GM23338 (cell line): ENCODE data around the gene OR1L4. TPM values are rescaled to one million over a fixed set of nuclear protein-coding genes. Genes with fewer than 3 reads are reported as not detected.

Experiments used
- ATAC-seq: fragments of 200-7000 bp; cut with Tn5 transposase; 3 replicates; pipeline ENCODE4 v1.9.1; 2020
- DNase-seq: peaks from one replicate; pipeline ENCODE4 v3.0.0-alpha.2; 2015; ENCODE audit warnings: low spot score
- H2AFZ ChIP-seq: fragments of 200-600 bp; sonication (generic); 2 replicates; pipeline ENCODE4 v1.8.0; 2016; ENCODE audit warnings: antibody characterized with exemption, mild to moderate bottlenecking, moderate library complexity
- H3F3A ChIP-seq: fragments of 200-600 bp; sonication (generic); replicated peaks from 2 replicates; pipeline ENCODE4 v1.8.0; 2017; ENCODE audit warnings: antibody characterized with exemption, mixed run types, low read depth
- H3K27ac ChIP-seq: fragments of 200-600 bp; sonication (generic); 2 replicates; pipeline ENCODE4 v1.6.1; 2016; ENCODE audit warnings: low read depth
- H3K27me3 ChIP-seq: fragments of 200-600 bp; sonication (generic); 2 replicates; pipeline ENCODE4 v1.8.0; 2016; ENCODE audit warnings: mild to moderate bottlenecking, mixed run types, moderate library complexity; ENCODE audit not compliant: insufficient read depth
- H3K36me3 ChIP-seq: fragments of 200-600 bp; sonication (generic); 2 replicates; pipeline ENCODE4 v1.8.0; 2016; ENCODE audit warnings: mild to moderate bottlenecking; ENCODE audit not compliant: insufficient read depth
- H3K4me1 ChIP-seq: fragments of 200-600 bp; sonication (generic); 2 replicates; pipeline ENCODE4 v1.8.0; 2016; ENCODE audit warnings: mild to moderate bottlenecking, moderate library complexity; ENCODE audit not compliant: insufficient read depth
- H3K4me2 ChIP-seq: fragments of 200-600 bp; sonication (generic); 2 replicates; pipeline ENCODE4 v1.7.1; 2017; ENCODE audit warnings: mixed run types
- H3K4me3 ChIP-seq: fragments of 200-600 bp; sonication (generic); 2 replicates; pipeline ENCODE4 v1.6.1; 2016; ENCODE audit warnings: mixed run types
- H3K79me2 ChIP-seq: fragments of 200-600 bp; sonication (generic); replicated peaks from 2 replicates; pipeline ENCODE4 v1.8.0; 2017; ENCODE audit warnings: mild to moderate bottlenecking; ENCODE audit not compliant: insufficient read depth
- H3K9me2 ChIP-seq: fragments of 200-600 bp; sonication (generic); 2 replicates; pipeline ENCODE4 v1.8.0; 2017; ENCODE audit not compliant: insufficient read depth
- H4K20me1 ChIP-seq: fragments of 200-600 bp; sonication (generic); replicated peaks from 2 replicates; pipeline ENCODE4 v1.8.0; 2017; ENCODE audit warnings: mild to moderate bottlenecking; ENCODE audit not compliant: insufficient read depth
- H3K27ac Mint-ChIP-seq: 2 replicates; pipeline ENCODE4 v1.8.0; 2020; ENCODE audit warnings: inconsistent platforms, mild to moderate bottlenecking, moderate library complexity, mixed read lengths
- H3K27me3 Mint-ChIP-seq: 3 replicates; pipeline ENCODE4 v1.8.0; 2022; ENCODE audit warnings: low read depth, mild to moderate bottlenecking, moderate library complexity, mixed read lengths, inconsistent platforms; ENCODE audit not compliant: insufficient read depth, poor library complexity
- H3K36me3 Mint-ChIP-seq: 3 replicates; pipeline ENCODE4 v1.8.0; 2021; ENCODE audit warnings: low read depth, mild to moderate bottlenecking, inconsistent platforms, moderate library complexity, mixed read lengths
- H3K4me1 Mint-ChIP-seq: 3 replicates; pipeline ENCODE4 v1.8.0; 2020; ENCODE audit warnings: mild to moderate bottlenecking, inconsistent platforms, mixed read lengths
- H3K4me3 Mint-ChIP-seq: 3 replicates; pipeline ENCODE4 v1.8.0; 2021; ENCODE audit warnings: moderate library complexity, mild to moderate bottlenecking, inconsistent platforms, mixed read lengths
- H3K9me3 Mint-ChIP-seq: 3 replicates; pipeline ENCODE4 v1.8.0; 2020; ENCODE audit warnings: moderate library complexity, mild to moderate bottlenecking, inconsistent platforms, mixed read lengths
- CREB1 ChIP-seq: fragments of 250-450 bp; sonication (Bioruptor Pico); IDR thresholded peaks from 2 replicates; pipeline ENCODE4 v1.5.0; 2020; ENCODE audit warnings: low read depth, mild to moderate bottlenecking, moderate library complexity
- CTCF ChIP-seq, 2 experiments: fragments of 200-600 bp in 1 of 2; sonication (generic) in 1 of 2; conservative IDR thresholded peaks; 2 replicates each; pipeline versions ENCODE4 v1.5.1 to v1.6.1; 2016 to 2017; ENCODE audit warnings: antibody characterized with exemption in 2 of 2, low read depth in 2 of 2, mild to moderate bottlenecking in 2 of 2, moderate library complexity in 1 of 2
- ETS1 ChIP-seq: IDR thresholded peaks from 2 replicates; pipeline ENCODE4 v1.6.1; 2016; ENCODE audit warnings: antibody characterized with exemption
- EZH2phosphoT487 ChIP-seq: fragments of 200-600 bp; sonication (generic); IDR thresholded peaks from one replicate; pipeline ENCODE4 v1.8.1; 2018; ENCODE audit warnings: antibody characterized with exemption; ENCODE audit not compliant: unreplicated experiment
- NANOG ChIP-seq: IDR thresholded peaks from 2 replicates; pipeline ENCODE4 v1.6.1; 2016; ENCODE audit warnings: antibody characterized with exemption, borderline replicate concordance
- POLR2AphosphoS5 ChIP-seq: IDR thresholded peaks from 2 replicates; pipeline ENCODE4 v1.6.1; 2016; ENCODE audit warnings: antibody characterized with exemption, low read depth
- REST ChIP-seq: IDR thresholded peaks from one replicate; pipeline ENCODE4 v1.6.1; 2018; ENCODE audit warnings: antibody characterized with exemption; ENCODE audit not compliant: unreplicated experiment
- STAT1 ChIP-seq: IDR thresholded peaks from one replicate; pipeline ENCODE4 v1.6.1; 2016; ENCODE audit warnings: antibody characterized with exemption; ENCODE audit not compliant: unreplicated experiment
- ZNF114 ChIP-seq: fragments of 250-450 bp; sonication (Bioruptor Pico); IDR thresholded peaks from 2 replicates; pipeline ENCODE4 v1.5.0; 2020; ENCODE audit warnings: mild to moderate bottlenecking, moderate library complexity
- ZNF331 ChIP-seq: fragments of 250-450 bp; sonication (Bioruptor Pico); IDR thresholded peaks from 2 replicates; pipeline ENCODE4 v1.5.0; 2020; ENCODE audit warnings: low read depth, mild to moderate bottlenecking, moderate library complexity
- ZNF462 ChIP-seq: fragments of 250-450 bp; sonication (Bioruptor Pico); IDR thresholded peaks from 2 replicates; pipeline ENCODE4 v1.5.0; 2020; ENCODE audit warnings: mild to moderate bottlenecking, moderate library complexity
- polyA plus RNA-seq: library from polyadenylated mRNA; unstranded; fragments of >200 nt; fragmentation: Nextera tagmentation; extraction: Ambion mirVana; gene quantifications from 2 replicates; pipeline ENCODE4 v1.2.1, GENCODE V29; 2016
- total RNA-seq: library from RNA; depleted of rRNA; stranded (reverse); fragments of >200 nt; shearing (Covaris generic); gene quantifications from 2 replicates; pipeline ENCODE4 v1.2.3, GENCODE V29; 2014

OR1L4 gene
- total and polyA plus RNA-seq, 2 experiments from 2014 or later = not detected

GRCh38 chr9:122695696-122696095 is 28.1 kb upstream of the OR1L4 start (continued):
- TF ChIP-seq CTCF (conservative IDR thresholded peaks at IDR 0.05; ENCODE audit: low read depth in 2 of 2) = no peak

- peaks cover 8% of the 10 kb centered on the region; the same call in 2 of the 3 replicates for H3K36me3 Mint-ChIP-seq
- no peaks in the 10 kb centered on the region for H3K4me1 Mint-ChIP-seq
- peaks cover 73% of the 10 kb centered on the region for H3K9me3 Mint-ChIP-seq
Measured at GRCh38 chr9:122718038-122718437, 5.8 kb upstream of the OR1L4 start.

More at GRCh38 chr9:122718038-122718437, 5.8 kb upstream of the OR1L4 start:
- no peaks in the 10 kb centered on the region for H3K9me2 ChIP-seq
- H3F3A ChIP-seq = no peaks in the 10 kb centered on the region
- no peak overlapping the region for H3K4me3 ChIP-seq
- no peaks in the 10 kb centered on the region for H4K20me1 ChIP-seq
- Mint-ChIP-seq H3K4me3 (no peak overlapping the region), H3K27ac (no peak overlapping the region), H3K27me3 (peaks cover 4% of the 10 kb centered on the region)
- H3K27ac ChIP-seq = no peak overlapping the region
- DNase-seq (no peak), ATAC-seq (no peak)
- no peaks in the 10 kb centered on the region for H3K27me3 ChIP-seq
- no peaks in the 10 kb centered on the region for H3K79me2 ChIP-seq
- H2AFZ ChIP-seq = no peak overlapping the region
- H3K4me1 ChIP-seq = no peaks in the 10 kb centered on the region
- no peak for TF ChIP-seq POLR2AphosphoS5
- TF ChIP-seq STAT1 = no peak
- TF ChIP-seq ZNF462 = no peak
- no peak for TF ChIP-seq EZH2phosphoT487
- TF ChIP-seq ZNF114 = no peak
- TF ChIP-seq ETS1 = no peak
- no peak for TF ChIP-seq NANOG
- TF ChIP-seq ZNF331 (CRISPR knock-in tag) = no peak
- TF ChIP-seq CREB1 (CRISPR knock-in tag) = no peak
- no peak for TF ChIP-seq REST
- H3K36me3 ChIP-seq = no peaks in the 10 kb centered on the region
- H3K4me2 ChIP-seq = no peak overlapping the region
